HepG2 (cell line): Measurements from ENCODE around the gene DCLK1. TPM values are rescaled to one million over a fixed set of nuclear protein-coding genes. Genes with fewer than 3 reads are reported as not detected.

ENCODE experiments used
- HNF4A ChIP-seq: sonication (generic); formaldehyde crosslinking; IDR thresholded peaks from 2 replicates; pipeline ENCODE4 v1.4.0; 2020; ENCODE audit warnings: missing genetic modification reagents
- NFIB ChIP-seq: sonication (generic); formaldehyde crosslinking; IDR thresholded peaks from 2 replicates; pipeline ENCODE4 v1.9.0; 2021; ENCODE audit warnings: missing genetic modification reagents, mild to moderate bottlenecking, borderline replicate concordance
- SIX1 ChIP-seq: sonication (generic); formaldehyde crosslinking; IDR thresholded peaks from 2 replicates; pipeline ENCODE4 v1.4.0; 2020; ENCODE audit warnings: missing genetic modification reagents, borderline replicate concordance
- THAP7 ChIP-seq: sonication (generic); formaldehyde crosslinking; IDR thresholded peaks from 2 replicates; pipeline ENCODE4 v1.8.1; 2023; ENCODE audit warnings: mild to moderate bottlenecking, missing genetic modification reagents
- ZFP41 ChIP-seq: sonication (generic); formaldehyde crosslinking; IDR thresholded peaks from 2 replicates; pipeline ENCODE4 v1.4.0; 2020; ENCODE audit warnings: mild to moderate bottlenecking, missing genetic modification reagents, borderline replicate concordance
- ZKSCAN8 ChIP-seq: IDR thresholded peaks from 2 replicates; pipeline ENCODE4 v1.6.1; 2016; ENCODE audit warnings: borderline replicate concordance, missing genetic modification reagents, missing compliant biosample characterization
- ZNF724P ChIP-seq: sonication (generic); formaldehyde crosslinking; IDR thresholded peaks from 2 replicates; pipeline ENCODE4 v1.8.0; 2022; ENCODE audit warnings: missing genetic modification reagents, borderline replicate concordance
- polyA plus RNA-seq, 8 experiments: library from polyadenylated mRNA; depleted of rRNA in 3 of 8; stranded (reverse) in 7 of 8; unstranded in 1 of 8; fragments of >200 nt; fragmentation: Illumina TruSeq in 4 of 8; extraction: Trizol in 4 of 8; gene quantifications; 2 replicates each; pipeline versions ENCODE4 v1.2.1 to v1.2.3, GENCODE V29; 2011 to 2016; ENCODE audit warnings: low read depth in 4 of 8, missing spikeins in 1 of 8, mixed read lengths in 1 of 8; ENCODE audit not compliant: insufficient read depth in 1 of 8
- total RNA-seq, 5 experiments: library from RNA; depleted of rRNA; stranded (reverse); fragments of >200 nt; fragmentation: Illumina TruSeq; extraction: Trizol; gene quantifications; 2 replicates each; pipeline ENCODE4 v1.2.3, GENCODE V29; 2016; ENCODE audit warnings: low read depth in 1 of 5
- TF ChIP-seq, protein P1 (sequence below): sonication (generic); formaldehyde crosslinking; IDR thresholded peaks from 2 replicates; pipeline ENCODE4 v1.4.0; 2020; ENCODE audit warnings: missing genetic modification reagents
- TF ChIP-seq, protein P2 (sequence below): sonication (generic); formaldehyde crosslinking; conservative IDR thresholded peaks from 2 replicates; pipeline ENCODE4 v1.5.0; 2020; ENCODE audit warnings: missing genetic modification reagents
- TF ChIP-seq, protein P3 (sequence below): IDR thresholded peaks from 2 replicates; pipeline ENCODE4 v1.6.1; 2016

The DCLK1 gene
- total and polyA plus RNA-seq, 2 of the 13 experiments (the other 11 are each of a cell fraction or from before 2014, with no cell fraction given), result not detected

DNA sequence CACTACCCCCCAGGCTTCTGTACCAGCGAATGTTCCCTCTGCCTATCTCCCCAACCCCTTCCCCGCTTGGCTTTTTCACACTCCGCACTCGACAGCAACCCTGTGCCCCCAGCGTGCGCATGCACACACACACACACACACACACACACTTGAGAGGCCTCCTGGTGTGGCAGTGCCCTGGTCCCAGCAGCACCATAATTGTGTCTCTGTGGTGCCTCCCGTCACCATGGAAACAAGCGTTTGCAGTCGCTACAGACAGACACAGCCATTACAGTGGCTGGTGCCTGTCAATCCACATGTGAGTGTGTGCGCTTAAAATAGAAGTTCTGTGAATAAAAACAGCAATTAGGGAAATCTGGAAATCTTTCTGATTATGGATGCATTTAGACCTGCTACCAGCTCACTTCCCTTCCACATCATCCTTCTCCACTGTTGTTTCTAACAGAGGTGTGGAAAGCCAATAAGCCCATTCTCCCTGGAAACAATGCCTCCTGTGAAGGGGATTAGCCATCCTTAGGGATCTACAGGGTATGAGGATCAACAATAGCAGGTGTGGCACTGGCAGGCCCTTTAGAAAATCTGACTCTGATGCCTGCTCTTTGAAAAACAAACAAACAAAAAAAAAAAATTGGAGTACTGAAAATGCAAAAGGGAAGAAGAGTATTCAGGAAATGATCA, 146.3 kb downstream of the DCLK1 start (continued):
- TF ChIP-seq, protein P1, sequence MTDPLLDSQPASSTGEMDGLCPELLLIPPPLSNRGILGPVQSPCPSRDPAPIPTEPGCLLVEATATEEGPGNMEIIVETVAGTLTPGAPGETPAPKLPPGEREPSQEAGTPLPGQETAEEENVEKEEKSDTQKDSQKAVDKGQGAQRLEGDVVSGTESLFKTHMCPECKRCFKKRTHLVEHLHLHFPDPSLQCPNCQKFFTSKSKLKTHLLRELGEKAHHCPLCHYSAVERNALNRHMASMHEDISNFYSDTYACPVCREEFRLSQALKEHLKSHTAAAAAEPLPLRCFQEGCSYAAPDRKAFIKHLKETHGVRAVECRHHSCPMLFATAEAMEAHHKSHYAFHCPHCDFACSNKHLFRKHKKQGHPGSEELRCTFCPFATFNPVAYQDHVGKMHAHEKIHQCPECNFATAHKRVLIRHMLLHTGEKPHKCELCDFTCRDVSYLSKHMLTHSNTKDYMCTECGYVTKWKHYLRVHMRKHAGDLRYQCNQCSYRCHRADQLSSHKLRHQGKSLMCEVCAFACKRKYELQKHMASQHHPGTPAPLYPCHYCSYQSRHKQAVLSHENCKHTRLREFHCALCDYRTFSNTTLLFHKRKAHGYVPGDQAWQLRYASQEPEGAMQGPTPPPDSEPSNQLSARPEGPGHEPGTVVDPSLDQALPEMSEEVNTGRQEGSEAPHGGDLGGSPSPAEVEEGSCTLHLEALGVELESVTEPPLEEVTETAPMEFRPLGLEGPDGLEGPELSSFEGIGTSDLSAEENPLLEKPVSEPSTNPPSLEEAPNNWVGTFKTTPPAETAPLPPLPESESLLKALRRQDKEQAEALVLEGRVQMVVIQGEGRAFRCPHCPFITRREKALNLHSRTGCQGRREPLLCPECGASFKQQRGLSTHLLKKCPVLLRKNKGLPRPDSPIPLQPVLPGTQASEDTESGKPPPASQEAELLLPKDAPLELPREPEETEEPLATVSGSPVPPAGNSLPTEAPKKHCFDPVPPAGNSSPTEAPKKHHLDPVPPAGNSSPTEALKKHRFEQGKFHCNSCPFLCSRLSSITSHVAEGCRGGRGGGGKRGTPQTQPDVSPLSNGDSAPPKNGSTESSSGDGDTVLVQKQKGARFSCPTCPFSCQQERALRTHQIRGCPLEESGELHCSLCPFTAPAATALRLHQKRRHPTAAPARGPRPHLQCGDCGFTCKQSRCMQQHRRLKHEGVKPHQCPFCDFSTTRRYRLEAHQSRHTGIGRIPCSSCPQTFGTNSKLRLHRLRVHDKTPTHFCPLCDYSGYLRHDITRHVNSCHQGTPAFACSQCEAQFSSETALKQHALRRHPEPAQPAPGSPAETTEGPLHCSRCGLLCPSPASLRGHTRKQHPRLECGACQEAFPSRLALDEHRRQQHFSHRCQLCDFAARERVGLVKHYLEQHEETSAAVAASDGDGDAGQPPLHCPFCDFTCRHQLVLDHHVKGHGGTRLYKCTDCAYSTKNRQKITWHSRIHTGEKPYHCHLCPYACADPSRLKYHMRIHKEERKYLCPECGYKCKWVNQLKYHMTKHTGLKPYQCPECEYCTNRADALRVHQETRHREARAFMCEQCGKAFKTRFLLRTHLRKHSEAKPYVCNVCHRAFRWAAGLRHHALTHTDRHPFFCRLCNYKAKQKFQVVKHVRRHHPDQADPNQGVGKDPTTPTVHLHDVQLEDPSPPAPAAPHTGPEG (CRISPR knock-in tag), result no peak
- TF ChIP-seq ZKSCAN8 (CRISPR knock-in tag), result no peak
- TF ChIP-seq, protein P2, sequence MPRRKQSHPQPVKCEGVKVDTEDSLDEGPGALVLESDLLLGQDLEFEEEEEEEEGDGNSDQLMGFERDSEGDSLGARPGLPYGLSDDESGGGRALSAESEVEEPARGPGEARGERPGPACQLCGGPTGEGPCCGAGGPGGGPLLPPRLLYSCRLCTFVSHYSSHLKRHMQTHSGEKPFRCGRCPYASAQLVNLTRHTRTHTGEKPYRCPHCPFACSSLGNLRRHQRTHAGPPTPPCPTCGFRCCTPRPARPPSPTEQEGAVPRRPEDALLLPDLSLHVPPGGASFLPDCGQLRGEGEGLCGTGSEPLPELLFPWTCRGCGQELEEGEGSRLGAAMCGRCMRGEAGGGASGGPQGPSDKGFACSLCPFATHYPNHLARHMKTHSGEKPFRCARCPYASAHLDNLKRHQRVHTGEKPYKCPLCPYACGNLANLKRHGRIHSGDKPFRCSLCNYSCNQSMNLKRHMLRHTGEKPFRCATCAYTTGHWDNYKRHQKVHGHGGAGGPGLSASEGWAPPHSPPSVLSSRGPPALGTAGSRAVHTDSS (CRISPR knock-in tag), result no peak
- no peak for TF ChIP-seq ZNF724P (CRISPR knock-in tag)
- TF ChIP-seq HNF4A, result no peak
- no peak for TF ChIP-seq SIX1
- TF ChIP-seq THAP7 (CRISPR knock-in tag), result no peak
- no peak for TF ChIP-seq NFIB
- no peak for TF ChIP-seq ZFP41 (CRISPR knock-in tag)
- TF ChIP-seq, protein P3, sequence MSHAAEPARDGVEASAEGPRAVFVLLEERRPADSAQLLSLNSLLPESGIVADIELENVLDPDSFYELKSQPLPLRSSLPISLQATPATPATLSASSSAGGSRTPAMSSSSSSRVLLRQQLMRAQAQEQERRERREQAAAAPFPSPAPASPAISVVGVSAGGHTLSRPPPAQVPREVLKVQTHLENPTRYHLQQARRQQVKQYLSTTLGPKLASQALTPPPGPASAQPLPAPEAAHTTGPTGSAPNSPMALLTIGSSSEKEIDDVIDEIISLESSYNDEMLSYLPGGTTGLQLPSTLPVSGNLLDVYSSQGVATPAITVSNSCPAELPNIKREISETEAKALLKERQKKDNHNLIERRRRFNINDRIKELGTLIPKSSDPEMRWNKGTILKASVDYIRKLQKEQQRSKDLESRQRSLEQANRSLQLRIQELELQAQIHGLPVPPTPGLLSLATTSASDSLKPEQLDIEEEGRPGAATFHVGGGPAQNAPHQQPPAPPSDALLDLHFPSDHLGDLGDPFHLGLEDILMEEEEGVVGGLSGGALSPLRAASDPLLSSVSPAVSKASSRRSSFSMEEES, result no peak
- TF ChIP-seq, all 625 proteins: peak for 0
